ENCODE data around the gene LDLRAD2.
A peak's percentile ranks its signal among the peaks of the same experiment; 100 is the strongest.
"Not testable (repeated sequence)": the region's sequence is repeated elsewhere in the genome, so short reads cannot be mapped to it uniquely, and the experiment has no call there.

The LDLRAD2 gene

DNA sequence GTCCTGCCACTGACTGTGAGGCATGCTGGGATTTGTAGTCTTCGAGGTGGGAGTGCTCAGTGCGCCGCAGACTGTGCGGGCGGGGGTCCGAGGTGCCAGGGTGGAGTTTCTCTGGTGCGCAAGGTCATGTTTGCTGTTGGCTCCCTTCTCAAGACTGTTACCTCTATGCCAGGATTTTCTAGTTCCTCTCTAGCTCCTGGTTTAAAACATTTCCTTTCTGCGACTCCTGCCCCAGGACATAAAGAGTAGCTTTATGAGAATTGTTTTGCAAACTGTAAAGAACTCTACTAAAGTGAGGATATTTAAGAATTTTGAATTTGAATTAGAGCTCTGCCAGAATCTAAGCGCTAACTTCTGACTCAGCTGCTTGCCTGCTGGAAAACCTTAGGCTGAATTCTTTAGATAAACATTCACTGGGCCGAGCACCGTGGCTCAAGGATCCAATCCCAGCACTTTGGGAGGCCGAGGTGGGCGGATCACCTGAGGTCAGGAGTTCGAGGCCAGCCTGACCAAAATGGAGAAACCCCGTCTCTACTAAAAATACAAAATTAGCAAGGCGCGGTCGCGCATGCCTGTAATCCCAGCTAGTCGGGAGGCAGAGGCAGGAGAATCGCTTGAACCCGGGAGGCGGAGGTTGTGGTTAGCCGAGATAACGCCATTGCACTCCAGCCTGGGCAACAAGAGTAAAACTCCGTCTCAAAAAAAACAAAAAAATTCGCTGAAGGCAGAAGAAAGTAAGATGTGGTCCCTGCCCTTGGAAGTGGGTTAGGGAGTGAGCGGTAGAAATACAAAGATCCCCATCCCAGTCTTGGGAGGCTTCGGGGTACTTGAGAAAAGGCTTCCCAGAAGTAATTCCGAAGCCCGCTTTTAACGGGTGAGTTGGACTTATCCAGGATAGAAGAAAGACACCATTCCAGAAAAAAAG, 28.1 kb upstream of the LDLRAD2 start:
- no peaks in the 10 kb centered on the region for H3K27me3 ChIP-seq (ENCODE audit: insufficient read depth, low read length)
- 36% methylated on average over 32 of the region's 32 CpGs for WGBS
- peak overlapping the region; percentile 99 for H3K27ac ChIP-seq (ENCODE audit: low read depth, low read length)
- H3K9me3 ChIP-seq (ENCODE audit: insufficient read depth, low read depth, low read length): no peaks in the 10 kb centered on the region
- no peaks in the 10 kb centered on the region for H3K4me1 ChIP-seq (ENCODE audit: insufficient read depth, low read length)
- peak overlapping the region; percentile 97 for H3K9ac ChIP-seq (ENCODE audit: low read depth, low read length)
- H3K36me3 ChIP-seq (ENCODE audit: insufficient read depth, low read length): no peaks in the 10 kb centered on the region
- H3K4me3 ChIP-seq (ENCODE audit: low read length): peak overlapping the region; percentile 80

DNA sequence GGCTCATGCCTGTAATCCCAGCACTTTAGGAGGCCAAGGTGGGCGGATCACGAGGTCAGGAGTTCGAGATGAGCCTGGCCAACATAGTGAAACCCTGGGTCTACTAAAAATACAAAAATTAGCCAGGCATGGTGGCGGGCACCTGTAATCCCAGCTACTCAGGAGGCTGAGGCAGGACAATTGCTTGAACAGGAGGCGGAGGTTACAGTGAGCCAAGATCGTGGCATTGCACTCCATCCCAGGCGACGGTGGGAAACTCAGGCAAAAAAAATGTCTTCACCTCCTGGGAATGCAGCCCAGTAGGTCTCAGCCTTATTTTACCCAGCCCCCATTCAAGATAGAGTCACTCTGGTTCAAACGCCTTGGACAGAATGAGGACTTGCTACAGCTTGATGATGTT, 26.3 kb upstream of the LDLRAD2 start:
- not testable (repeated sequence) for H3K9me3 ChIP-seq (ENCODE audit: insufficient read depth, low read depth, low read length); H3K9ac ChIP-seq (ENCODE audit: low read depth, low read length); H3K36me3 ChIP-seq (ENCODE audit: insufficient read depth, low read length); H3K27me3 ChIP-seq (ENCODE audit: insufficient read depth, low read length); H3K27ac ChIP-seq (ENCODE audit: low read depth, low read length); H3K4me3 ChIP-seq (ENCODE audit: low read length); H3K4me1 ChIP-seq (ENCODE audit: insufficient read depth, low read length)
- 93% methylated on average over 9 of the region's 9 CpGs for WGBS

DNA sequence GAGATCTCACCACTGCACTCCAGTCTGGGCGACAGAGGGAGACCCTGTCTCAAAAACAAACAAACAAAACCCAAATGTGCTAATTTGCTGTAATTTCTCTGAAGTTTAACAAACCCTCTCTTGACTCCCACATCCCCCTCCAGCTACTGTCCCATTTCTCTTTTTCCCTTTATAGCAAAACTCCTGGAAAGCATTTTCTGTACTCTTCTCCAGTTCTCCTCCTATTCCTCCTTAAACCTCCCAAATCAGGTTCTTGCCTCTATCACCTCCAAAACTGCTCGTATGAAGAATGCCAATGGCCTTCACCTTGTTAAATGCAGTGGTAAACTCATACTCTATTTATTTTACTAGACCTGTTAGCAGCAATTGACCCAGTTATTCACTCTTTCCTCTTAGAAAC, 25.4 kb upstream of the LDLRAD2 start:
- H3K9me3 ChIP-seq (ENCODE audit: insufficient read depth, low read depth, low read length): no peaks in the 10 kb centered on the region
- H3K27ac ChIP-seq (ENCODE audit: low read depth, low read length): no peak overlapping the region
- 92% methylated on average over 2 of the region's 2 CpGs for WGBS
- no peaks in the 10 kb centered on the region for H3K36me3 ChIP-seq (ENCODE audit: insufficient read depth, low read length)
- H3K27me3 ChIP-seq (ENCODE audit: insufficient read depth, low read length): no peaks in the 10 kb centered on the region
- H3K9ac ChIP-seq (ENCODE audit: low read depth, low read length): no peak overlapping the region
- H3K4me1 ChIP-seq (ENCODE audit: insufficient read depth, low read length): peaks cover 4% of the 10 kb centered on the region; the same call in 1 of the 2 replicates
- H3K4me3 ChIP-seq (ENCODE audit: low read length): no peak overlapping the region

DNA sequence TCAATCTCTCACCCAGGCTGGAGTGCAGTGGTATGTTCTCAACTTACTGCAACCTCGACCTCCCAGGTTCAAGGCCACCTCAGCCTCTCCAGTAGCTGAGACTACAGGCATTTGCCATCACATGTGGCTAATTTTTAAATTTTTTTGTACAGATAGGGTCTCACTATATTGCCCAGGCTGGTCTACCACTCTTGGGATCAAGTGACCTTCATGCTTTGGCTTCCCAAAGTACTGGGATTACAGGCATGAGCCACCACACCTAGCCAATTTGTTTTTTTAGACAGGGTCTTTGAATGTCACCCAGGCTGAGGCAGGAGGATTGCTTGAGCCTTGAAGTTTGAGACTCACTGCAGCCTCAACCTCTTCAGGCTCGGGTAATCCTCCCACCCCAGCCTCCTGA, 19.0 kb upstream of the LDLRAD2 start:
- Histone ChIP-seq H3K9me3 (ENCODE audit: insufficient read depth, low read depth, low read length) (peaks cover 9% of the 10 kb centered on the region), H3K27me3 (ENCODE audit: insufficient read depth, low read length) (no peaks in the 10 kb centered on the region), H3K36me3 (ENCODE audit: insufficient read depth, low read length) (no peaks in the 10 kb centered on the region), H3K27ac (ENCODE audit: low read depth, low read length) (no peak overlapping the region), H3K4me1 (ENCODE audit: insufficient read depth, low read length) (peaks cover 4% of the 10 kb centered on the region; the same call in 1 of the 2 replicates), H3K9ac (ENCODE audit: low read depth, low read length) (no peak overlapping the region), H3K4me3 (ENCODE audit: low read length) (no peak overlapping the region)
- WGBS: 88% methylated on average over 2 of the region's 2 CpGs

DNA sequence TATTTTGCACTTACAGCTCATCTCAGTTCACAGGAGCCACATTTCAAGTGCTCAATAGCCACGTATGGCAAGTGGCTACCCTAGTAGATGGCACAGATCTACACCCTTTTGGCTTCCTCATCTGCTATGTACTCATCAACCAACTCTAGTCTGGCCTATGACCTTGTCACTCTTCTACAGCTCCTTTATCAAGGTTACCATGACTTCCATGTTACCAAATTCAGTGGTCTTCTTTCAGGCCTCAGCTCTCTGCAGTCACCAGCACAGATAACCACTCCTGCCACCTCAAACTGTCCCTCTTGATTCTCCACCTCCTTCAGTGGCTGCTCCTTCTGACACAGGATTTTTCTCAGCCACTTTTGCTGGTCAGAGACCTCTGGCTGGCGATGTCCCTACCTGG, 17.4 kb upstream of the LDLRAD2 start:
- Histone ChIP-seq H3K27me3 (ENCODE audit: insufficient read depth, low read length) (no peaks in the 10 kb centered on the region), H3K36me3 (ENCODE audit: insufficient read depth, low read length) (no peaks in the 10 kb centered on the region), H3K9me3 (ENCODE audit: insufficient read depth, low read depth, low read length) (peaks cover 9% of the 10 kb centered on the region), H3K27ac (ENCODE audit: low read depth, low read length) (no peak overlapping the region), H3K4me1 (ENCODE audit: insufficient read depth, low read length) (peaks cover 3% of the 10 kb centered on the region; the same call in 1 of the 2 replicates), H3K9ac (ENCODE audit: low read depth, low read length) (no peak overlapping the region), H3K4me3 (ENCODE audit: low read length) (no peak overlapping the region)
- WGBS: 89% methylated on average over 2 of the region's 2 CpGs

DNA sequence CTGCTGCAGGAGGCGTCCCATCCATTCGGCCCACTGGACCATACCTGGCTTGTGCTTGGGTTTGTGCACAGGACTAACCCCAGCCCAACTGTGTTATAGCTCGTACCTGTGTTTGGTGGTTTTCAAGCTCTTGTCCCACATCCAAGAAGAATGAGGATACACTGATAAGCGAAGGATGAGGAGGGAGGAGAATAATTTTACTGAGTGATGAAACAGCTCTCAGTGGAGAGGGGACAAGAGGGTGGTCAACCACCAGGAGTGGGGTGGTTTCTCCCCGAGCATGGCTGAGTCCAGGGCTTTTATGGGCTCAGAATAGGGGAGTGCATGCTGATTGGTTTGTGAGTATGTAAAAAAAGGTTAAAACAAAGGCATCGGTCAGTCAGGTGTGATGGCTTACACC, 17.0 kb upstream of the LDLRAD2 start:
- no peaks in the 10 kb centered on the region for H3K4me1 ChIP-seq (ENCODE audit: insufficient read depth, low read length)
- no peaks in the 10 kb centered on the region for H3K27me3 ChIP-seq (ENCODE audit: insufficient read depth, low read length)
- no peak overlapping the region for H3K4me3 ChIP-seq (ENCODE audit: low read length)
- no peaks in the 10 kb centered on the region for H3K36me3 ChIP-seq (ENCODE audit: insufficient read depth, low read length)
- H3K9ac ChIP-seq (ENCODE audit: low read depth, low read length): no peak overlapping the region
- H3K27ac ChIP-seq (ENCODE audit: low read depth, low read length): no peak overlapping the region
- 94% methylated on average over 6 of the region's 6 CpGs for WGBS
- H3K9me3 ChIP-seq (ENCODE audit: insufficient read depth, low read depth, low read length): peaks cover 9% of the 10 kb centered on the region

DNA sequence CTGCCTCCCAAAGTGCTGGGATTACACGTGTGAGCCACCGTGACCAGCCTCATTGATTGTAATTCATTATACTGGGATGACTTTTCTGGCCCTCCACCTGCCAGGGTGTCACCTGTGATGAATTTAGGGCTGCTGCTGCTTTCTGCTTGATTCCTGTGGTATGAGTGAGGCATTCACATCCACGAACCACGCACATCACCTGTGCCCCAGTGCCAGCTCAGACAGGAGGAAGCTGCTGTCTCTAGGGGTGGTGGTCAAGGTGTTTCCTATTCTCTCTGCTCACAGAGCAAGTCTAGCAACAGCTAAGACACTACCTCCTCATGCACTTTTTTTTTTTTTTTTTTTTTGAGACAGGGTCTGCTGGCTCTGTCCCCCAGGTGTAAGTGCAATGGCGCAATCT, 12.3 kb upstream of the LDLRAD2 start:
- peaks cover 6% of the 10 kb centered on the region; the same call in 1 of the 2 replicates for H3K9me3 ChIP-seq (ENCODE audit: insufficient read depth, low read depth, low read length)
- H3K27ac ChIP-seq (ENCODE audit: low read depth, low read length): no peak overlapping the region
- no peaks in the 10 kb centered on the region for H3K4me1 ChIP-seq (ENCODE audit: insufficient read depth, low read length)
- 96% methylated on average over 5 of the region's 5 CpGs for WGBS
- H3K36me3 ChIP-seq (ENCODE audit: insufficient read depth, low read length): no peaks in the 10 kb centered on the region
- no peak overlapping the region for H3K9ac ChIP-seq (ENCODE audit: low read depth, low read length)
- H3K4me3 ChIP-seq (ENCODE audit: low read length): no peak overlapping the region
- no peaks in the 10 kb centered on the region for H3K27me3 ChIP-seq (ENCODE audit: insufficient read depth, low read length)

DNA sequence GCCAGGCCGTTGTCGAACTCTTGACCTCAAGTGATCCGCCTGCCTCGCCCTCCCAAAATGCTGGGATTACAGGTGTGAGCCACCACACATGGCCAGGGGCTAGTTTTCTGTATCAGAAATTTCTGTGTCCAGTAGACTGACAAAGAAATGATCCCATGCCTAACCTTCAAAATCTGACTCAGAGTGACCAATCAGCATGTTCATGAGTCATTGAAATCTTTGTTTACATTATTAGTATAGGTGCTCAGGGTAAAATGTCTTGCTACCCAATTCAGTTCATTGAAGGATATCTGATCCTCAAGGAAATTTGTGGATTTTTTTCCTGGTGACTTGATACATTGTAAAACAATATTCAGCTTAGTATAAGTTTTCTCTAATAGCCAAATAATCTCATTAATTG, 11.0 kb upstream of the LDLRAD2 start:
- Histone ChIP-seq H3K36me3 (ENCODE audit: insufficient read depth, low read length) (no peaks in the 10 kb centered on the region), H3K27me3 (ENCODE audit: insufficient read depth, low read length) (no peaks in the 10 kb centered on the region), H3K9me3 (ENCODE audit: insufficient read depth, low read depth, low read length) (no peaks in the 10 kb centered on the region), H3K4me3 (ENCODE audit: low read length) (no peak overlapping the region), H3K4me1 (ENCODE audit: insufficient read depth, low read length) (no peaks in the 10 kb centered on the region), H3K27ac (ENCODE audit: low read depth, low read length) (no peak overlapping the region), H3K9ac (ENCODE audit: low read depth, low read length) (no peak overlapping the region)
- WGBS: 95% methylated on average over 4 of the region's 4 CpGs

DNA sequence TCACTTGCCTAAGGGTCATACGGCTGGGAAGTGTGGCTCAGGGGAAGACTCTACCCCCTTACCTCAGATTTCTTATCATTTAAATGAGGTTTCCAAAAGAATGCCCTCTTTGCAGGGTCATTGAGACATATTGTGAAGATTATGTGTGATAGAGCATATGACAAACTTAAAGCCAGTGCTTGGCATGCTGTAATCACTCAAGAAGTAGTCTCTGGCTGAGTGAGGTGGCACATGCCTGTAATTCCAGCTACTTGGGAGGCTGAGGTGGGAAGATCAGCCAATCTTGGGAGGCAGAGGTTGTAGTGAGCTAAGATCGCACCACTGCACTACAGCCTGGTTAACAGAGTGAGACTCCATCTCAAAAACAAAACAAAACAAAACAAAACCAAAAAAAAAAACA, 7.5 kb upstream of the LDLRAD2 start:
- H3K4me1 ChIP-seq (ENCODE audit: insufficient read depth, low read length): no peaks in the 10 kb centered on the region
- no peaks in the 10 kb centered on the region for H3K36me3 ChIP-seq (ENCODE audit: insufficient read depth, low read length)
- no peak overlapping the region for H3K4me3 ChIP-seq (ENCODE audit: low read length)
- H3K9ac ChIP-seq (ENCODE audit: low read depth, low read length): no peak overlapping the region
- H3K9me3 ChIP-seq (ENCODE audit: insufficient read depth, low read depth, low read length): no peaks in the 10 kb centered on the region
- H3K27me3 ChIP-seq (ENCODE audit: insufficient read depth, low read length): no peaks in the 10 kb centered on the region
- no peak overlapping the region for H3K27ac ChIP-seq (ENCODE audit: low read depth, low read length)
- WGBS: 80% methylated on average over 1 of the region's 2 CpGs

DNA sequence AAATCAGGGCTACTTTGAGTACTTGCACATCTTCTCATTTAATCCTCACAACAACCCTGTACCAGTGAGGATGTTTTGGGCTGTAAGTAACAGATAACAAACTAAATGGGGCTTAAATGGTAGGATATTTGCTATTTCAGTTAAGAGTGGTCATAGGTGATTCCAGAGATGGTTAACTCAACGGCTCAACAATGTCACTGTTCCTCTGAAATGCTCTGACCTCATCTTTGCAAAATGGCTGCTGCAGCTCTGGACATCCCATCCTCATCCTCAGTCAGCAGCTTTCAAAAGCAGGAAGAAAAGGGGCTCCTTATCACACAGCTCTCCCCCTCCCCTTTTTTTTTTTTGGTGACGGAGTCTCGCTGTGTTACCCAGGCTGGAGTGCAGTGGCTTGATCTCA, 1.5 kb downstream of the LDLRAD2 start:
- Histone ChIP-seq H3K27ac (ENCODE audit: low read depth, low read length) (no peak overlapping the region), H3K36me3 (ENCODE audit: insufficient read depth, low read length) (no peaks in the 10 kb centered on the region), H3K9me3 (ENCODE audit: insufficient read depth, low read depth, low read length) (no peaks in the 10 kb centered on the region), H3K9ac (ENCODE audit: low read depth, low read length) (no peak overlapping the region), H3K4me3 (ENCODE audit: low read length) (no peak overlapping the region), H3K27me3 (ENCODE audit: insufficient read depth, low read length) (no peaks in the 10 kb centered on the region), H3K4me1 (ENCODE audit: insufficient read depth, low read length) (no peaks in the 10 kb centered on the region; the same call in 1 of the 2 replicates)
- 86% methylated on average over 3 of the region's 3 CpGs for WGBS

DNA sequence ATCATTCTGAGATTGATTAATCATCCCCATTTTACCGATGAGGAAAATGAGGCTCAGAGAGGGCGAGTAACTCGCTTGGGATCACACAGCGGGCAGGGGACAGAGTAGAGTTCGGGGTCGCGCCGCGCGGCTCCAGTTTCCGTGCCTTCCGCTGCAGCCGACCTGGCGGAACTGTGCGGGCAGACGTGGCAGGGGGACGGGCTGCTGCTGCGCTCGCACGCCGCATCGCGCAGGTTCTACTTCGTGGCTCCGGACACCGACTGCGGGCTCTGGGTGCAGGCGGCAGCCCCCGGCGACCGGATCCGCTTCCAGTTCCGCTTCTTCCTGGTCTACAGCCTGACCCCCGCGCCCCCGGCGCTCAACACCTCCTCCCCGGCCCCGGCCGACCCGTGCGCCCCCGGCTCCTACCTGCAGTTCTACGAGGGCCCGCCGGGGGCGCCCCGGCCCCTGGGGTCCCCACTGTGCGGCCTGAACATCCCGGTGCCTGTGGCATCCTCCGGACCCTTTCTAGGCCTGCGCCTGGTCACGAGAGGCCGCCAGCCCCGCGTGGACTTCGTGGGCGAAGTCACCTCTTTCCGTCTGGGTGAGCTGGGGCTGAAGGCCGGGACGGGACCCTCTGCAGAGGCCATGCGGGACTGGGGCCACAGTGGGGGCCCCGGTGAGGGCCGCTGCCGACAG, 2.3 kb downstream of the LDLRAD2 start:
- peak overlapping the region; percentile 63 for H3K9ac ChIP-seq (ENCODE audit: low read depth, low read length)
- no peaks in the 10 kb centered on the region for H3K36me3 ChIP-seq (ENCODE audit: insufficient read depth, low read length)
- 0 out of 2 replicates have a peak overlapping the region, but pooled peaks have one; percentile 45 for H3K27ac ChIP-seq (ENCODE audit: low read depth, low read length)
- H3K4me3 ChIP-seq (ENCODE audit: low read length): peak overlapping the region; percentile 69
- no peaks in the 10 kb centered on the region for H3K9me3 ChIP-seq (ENCODE audit: insufficient read depth, low read depth, low read length)
- 12% methylated on average over 65 of the region's 65 CpGs for WGBS
- no peaks in the 10 kb centered on the region for H3K27me3 ChIP-seq (ENCODE audit: insufficient read depth, low read length)
- no peaks in the 10 kb centered on the region; the same call in 1 of the 2 replicates for H3K4me1 ChIP-seq (ENCODE audit: insufficient read depth, low read length)
